Measurements from ENCODE around the gene PHF14.
"Not testable (repeated sequence)": the region's sequence is repeated elsewhere in the genome, so short reads cannot be mapped to it uniquely, and the experiment has no call there.

PHF14 gene

DNA sequence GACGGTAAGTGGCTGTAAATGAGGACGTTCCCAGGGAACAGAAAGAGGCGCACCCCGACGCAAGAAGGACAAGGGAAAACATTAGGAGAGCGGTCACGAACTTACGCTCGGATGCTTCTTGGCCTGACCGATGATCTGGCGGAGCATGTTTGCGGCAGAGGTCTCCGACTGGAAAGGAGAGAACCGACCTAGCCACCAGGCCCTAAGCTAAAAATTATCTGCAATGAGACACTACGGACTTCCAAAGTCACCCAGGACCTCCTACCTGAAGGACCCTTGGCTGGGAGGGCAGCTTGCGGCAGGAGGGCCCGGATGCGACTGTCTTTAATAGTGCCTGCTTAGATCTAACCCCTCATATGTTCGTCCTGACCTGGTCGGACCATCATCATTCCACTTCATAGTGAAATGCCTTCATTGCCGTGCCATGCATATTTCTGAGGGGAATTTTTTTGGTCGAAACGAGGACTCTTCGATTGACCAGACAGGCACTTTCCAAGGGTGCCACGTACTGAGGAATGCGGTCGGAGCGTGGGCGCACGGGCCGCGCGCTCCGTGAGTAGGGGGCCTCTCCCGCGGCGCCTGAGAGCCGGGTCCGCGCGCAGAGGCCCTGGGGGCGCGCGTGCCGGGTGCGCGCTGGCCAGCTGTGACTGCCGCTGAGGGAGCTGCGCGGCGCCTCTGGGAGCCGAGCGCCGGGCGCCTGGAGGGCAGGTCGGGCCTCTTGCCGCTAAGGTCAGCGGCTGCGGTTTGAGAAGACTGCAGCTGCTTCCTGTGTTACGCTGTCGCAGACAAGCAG is 33.6 kb upstream of the PHF14 start:
- DNase-seq (ENCODE audit: low spot score): peak; percentile 94
- TF ChIP-seq, protein P1, sequence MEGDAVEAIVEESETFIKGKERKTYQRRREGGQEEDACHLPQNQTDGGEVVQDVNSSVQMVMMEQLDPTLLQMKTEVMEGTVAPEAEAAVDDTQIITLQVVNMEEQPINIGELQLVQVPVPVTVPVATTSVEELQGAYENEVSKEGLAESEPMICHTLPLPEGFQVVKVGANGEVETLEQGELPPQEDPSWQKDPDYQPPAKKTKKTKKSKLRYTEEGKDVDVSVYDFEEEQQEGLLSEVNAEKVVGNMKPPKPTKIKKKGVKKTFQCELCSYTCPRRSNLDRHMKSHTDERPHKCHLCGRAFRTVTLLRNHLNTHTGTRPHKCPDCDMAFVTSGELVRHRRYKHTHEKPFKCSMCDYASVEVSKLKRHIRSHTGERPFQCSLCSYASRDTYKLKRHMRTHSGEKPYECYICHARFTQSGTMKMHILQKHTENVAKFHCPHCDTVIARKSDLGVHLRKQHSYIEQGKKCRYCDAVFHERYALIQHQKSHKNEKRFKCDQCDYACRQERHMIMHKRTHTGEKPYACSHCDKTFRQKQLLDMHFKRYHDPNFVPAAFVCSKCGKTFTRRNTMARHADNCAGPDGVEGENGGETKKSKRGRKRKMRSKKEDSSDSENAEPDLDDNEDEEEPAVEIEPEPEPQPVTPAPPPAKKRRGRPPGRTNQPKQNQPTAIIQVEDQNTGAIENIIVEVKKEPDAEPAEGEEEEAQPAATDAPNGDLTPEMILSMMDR (IDR thresholded peaks at IDR 0.05; ENCODE audit: extremely low read depth, missing control alignments): no peak

DNA sequence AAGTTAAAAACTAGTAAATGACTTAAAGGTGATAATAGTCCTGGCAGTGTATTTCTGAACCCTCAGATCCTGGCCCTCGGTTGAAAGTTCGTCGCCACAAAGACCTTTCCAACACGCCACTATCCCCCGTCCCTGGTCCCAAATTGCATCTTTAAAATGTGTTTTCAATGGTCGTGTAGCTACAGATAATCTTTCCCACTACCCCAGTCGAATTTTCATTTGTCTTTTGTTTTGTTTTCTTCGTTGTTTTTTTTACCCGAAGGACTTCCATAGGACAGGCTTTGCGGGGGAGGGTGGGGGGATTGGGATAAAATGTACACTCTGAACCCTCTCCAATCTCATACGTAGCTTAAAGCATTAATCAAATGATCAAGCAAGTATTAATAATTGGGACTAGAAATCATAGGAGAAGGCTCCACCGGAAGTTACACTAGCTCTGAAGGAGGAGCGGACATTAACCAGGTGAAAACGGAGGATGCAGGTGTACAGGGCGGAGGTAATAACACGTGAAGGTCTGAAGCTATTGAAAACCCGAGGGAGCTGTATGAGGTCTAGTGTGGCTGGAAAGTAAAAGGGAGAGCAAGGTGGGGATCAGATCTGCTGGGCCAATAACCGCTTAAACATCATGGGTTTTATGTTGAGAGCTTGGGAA is 32.8 kb upstream of the PHF14 start:
- DNase-seq (ENCODE audit: low spot score): peak; percentile 19
- TF ChIP-seq, protein P1 (IDR thresholded peaks at IDR 0.05; ENCODE audit: extremely low read depth, missing control alignments): no peak

DNA sequence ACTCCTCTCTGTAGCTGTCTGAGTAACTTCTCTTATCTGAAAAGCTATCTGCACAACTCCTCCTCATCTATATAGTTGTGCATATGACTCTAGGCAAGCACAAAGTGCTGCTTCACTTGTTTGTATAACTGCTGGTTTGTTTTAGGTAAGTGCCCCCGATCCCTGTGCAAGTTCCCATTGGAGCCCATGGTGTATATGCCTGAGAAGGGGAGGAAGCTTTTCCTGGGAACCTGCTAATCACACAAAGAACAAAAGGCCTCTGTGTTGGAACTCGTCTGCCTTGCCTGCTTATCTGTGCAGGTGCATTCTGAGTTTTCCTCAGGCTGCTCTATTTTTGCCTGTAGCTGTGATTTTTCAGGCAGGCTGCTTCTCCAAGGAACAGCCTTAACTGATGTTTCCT is 23.2 kb upstream of the PHF14 start:
- TF ChIP-seq, protein P1 (IDR thresholded peaks at IDR 0.05; ENCODE audit: extremely low read depth, missing control alignments): no peak
- no peak for DNase-seq (ENCODE audit: low spot score)

DNA sequence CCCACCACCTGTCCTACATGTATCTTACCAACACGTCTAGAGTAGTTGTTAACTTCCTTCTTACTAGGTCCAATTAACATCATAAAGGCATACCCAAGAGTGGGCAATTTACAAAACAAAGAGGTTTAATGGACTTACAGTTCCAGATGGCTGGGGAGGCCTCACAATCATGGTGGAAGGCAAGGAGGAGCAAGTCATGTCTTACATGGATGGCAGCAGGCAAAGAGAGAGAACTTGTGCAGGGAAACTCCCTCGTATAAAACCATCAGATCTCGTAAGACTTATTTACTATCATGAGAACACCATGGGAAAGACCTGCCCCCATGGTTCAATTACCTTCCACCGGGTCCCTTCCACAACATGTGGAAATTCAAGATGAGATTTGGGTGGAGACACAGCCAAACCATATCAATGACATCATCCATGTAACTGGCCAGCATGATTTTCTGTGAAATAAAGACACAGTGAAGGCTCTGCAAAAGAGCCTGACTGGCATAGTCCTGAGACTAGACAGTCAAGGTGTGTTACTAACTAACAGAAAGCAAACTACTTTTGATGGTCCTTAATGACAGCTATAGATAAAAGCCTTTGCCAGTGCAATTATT is 22.6 kb upstream of the PHF14 start:
- not testable (repeated sequence) for DNase-seq (ENCODE audit: low spot score)

DNA sequence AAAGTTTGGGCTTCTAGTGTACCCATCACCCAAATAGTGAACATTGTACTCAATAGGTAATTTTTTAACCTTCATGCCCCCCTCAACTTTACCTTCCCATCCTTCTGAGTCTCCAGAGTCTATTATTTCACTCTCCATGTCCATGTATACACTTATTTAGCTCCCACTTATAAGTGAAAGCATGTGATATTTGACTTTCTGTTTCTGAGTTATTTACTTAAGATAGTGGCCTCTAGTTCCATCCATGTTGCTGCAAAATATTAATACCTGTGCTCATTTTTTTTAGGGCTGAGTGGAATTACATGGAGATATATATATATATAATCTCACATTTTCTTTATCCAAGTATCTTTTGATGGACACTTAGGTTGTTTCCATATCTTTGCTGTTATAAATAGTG is 21.1 kb upstream of the PHF14 start:
- DNase-seq (ENCODE audit: low spot score): no peak
- TF ChIP-seq, protein P1 (IDR thresholded peaks at IDR 0.05; ENCODE audit: extremely low read depth, missing control alignments): no peak

DNA sequence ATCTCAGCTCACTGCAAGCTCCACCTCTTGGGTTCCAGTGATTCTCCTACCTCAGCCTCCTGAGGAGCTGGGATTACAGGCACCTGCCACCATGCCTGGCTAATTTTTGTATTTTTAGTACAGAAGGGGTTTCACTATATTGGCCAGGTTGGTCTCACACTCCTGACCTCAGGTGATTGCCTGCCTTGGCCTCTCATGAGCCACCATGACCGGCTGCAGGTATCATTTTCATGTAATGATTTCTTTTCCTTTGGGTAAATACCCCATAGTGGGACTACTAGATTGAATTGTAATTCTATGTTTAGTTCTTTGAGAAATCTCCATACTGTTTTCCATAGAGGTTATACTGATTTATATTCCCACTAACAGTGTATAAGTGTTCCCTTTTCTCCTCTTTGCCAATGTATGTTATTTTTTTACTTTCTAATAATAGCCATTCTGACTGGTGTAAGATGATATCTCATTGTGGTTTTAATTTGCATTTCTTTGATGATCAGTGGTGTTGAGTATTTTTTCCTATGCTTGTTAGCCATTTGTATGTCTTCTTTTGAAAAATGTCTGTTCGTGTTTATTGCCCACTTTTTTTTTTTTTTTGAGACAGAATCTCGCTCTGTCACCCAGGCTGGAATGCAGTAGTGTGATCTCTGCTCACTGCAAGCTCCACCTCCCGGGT is 20.5 kb upstream of the PHF14 start:
- DNase-seq (ENCODE audit: low spot score): not testable (repeated sequence)

DNA sequence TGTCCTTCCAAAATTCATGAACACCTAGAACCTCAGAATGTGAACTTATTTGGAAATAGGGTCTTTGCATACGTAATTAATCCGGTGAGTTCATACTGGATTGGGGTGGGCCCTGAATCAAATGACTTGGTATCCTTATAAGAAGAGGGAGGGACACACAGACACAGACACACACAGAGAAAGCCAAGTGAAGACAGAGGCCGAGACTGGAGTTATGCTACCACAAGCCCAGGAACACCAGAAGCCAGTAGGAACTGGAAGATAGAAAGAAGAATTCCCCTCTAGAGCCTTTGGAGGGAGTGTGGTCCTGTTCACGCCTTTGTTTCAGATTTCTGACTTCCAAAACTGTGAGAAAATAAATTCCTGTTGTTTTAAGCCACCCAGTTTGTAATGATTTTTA is 17.1 kb upstream of the PHF14 start:
- TF ChIP-seq, protein P1 (IDR thresholded peaks at IDR 0.05; ENCODE audit: extremely low read depth, missing control alignments): no peak

DNA sequence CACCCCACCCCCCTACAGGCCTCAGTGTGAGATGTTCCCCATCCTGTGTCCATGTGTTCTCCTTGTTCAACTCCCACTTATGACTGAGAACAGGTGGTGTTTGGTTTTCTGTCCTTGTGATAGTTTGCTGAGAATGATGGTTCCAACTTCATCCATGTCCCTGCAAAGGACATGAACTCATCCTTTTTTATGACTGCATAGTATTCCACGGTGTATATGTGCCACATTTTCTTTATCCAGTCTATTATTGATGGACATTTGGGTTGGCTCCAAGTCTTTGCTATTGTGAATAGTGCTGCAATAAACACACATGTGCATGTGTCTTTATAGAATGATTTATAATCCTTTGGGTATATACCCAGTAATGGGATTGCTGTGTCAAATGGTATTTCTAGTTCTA is 13.4 kb upstream of the PHF14 start:
- not testable (repeated sequence) for DNase-seq (ENCODE audit: low spot score)

More for the DNA sequence above, 17.1 kb upstream of the PHF14 start:
- DNase-seq (ENCODE audit: low spot score): no peak

DNA sequence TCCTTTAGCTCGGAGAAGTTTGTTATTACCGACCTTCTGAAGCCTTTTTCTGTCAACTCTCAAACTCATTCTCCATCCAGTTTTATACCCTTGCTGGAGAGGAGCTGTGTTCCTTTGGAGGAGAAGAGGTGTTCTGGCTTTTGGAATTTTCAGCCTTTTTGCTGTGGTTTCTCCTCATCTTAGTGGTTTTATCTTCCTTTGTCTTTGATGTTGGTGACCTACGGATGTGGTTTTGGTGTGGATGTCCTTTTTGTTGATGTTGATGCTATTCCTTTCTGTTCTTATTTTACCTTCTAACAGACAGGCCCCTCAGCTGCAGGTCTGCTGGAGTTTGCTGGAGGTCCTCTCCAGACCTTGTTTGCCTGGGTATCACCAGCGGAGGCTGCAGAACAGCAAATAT is 8.7 kb upstream of the PHF14 start:
- not testable (repeated sequence) for DNase-seq (ENCODE audit: low spot score)

Data from GM20000 (cell line).